Caco-2 (cell line): ENCODE data around the gene DRGX. TPM values are rescaled to one million over a fixed set of nuclear protein-coding genes. Genes with fewer than 3 reads are reported as not detected.

Experiments
- BruUV-seq: library from RNA; stranded (reverse); fragments of 400-500 nt; replicated peaks from 2 replicates; lab custom pipeline; 2021; lab: Mats Ljungman, UMichigan
- CTCF ChIA-PET: fragments of 300-600 bp; sonication (Branson Sonifier 250); formaldehyde crosslinking; loops from one replicate; lab custom pipeline; 2022; ENCODE audit warnings: antibody characterized with exemption; lab: Charles Lee
- POLR2A ChIA-PET: fragments of 300-600 bp; sonication (Branson Sonifier 250); formaldehyde crosslinking; loops from one replicate; lab custom pipeline; 2022; ENCODE audit warnings: antibody characterized with exemption; lab: Charles Lee
- DNase-seq, 2 experiments: peaks; one replicate each; pipeline versions ENCODE4 v3.0.0 to v3.0.0-alpha.2; 2020 to 2022
- H3K27me3 ChIP-seq: replicated peaks from 2 replicates; pipeline ENCODE4 v1.6.0; 2011; ENCODE audit warnings: low read length; ENCODE audit not compliant: control insufficient read depth, insufficient read depth
- H3K36me3 ChIP-seq: 2 replicates; pipeline ENCODE4 v1.5.1; 2011; ENCODE audit warnings: low read length; ENCODE audit not compliant: control insufficient read depth, insufficient read depth
- H3K4me1 ChIP-seq: fragments of 250-450 bp; sonication (Bioruptor Pico); 2 replicates; pipeline ENCODE4 v1.5.1; 2020; ENCODE audit warnings: mild to moderate bottlenecking
- H3K4me3 ChIP-seq: 2 replicates; pipeline ENCODE4 v1.5.1; 2011; ENCODE audit warnings: low read depth, mild to moderate bottlenecking, control low read depth, low read length
- H3K9me3 ChIP-seq: fragments of 250-450 bp; sonication (Bioruptor Pico); 2 replicates; pipeline ENCODE4 v1.5.1; 2020; ENCODE audit warnings: mild to moderate bottlenecking, moderate library complexity
- H3K27ac Mint-ChIP-seq: one replicate; pipeline ENCODE4 v1.8.0; 2022; ENCODE audit warnings: mixed read lengths; ENCODE audit not compliant: unreplicated experiment
- H3K27me3 Mint-ChIP-seq: one replicate; pipeline ENCODE4 v1.8.0; 2022; ENCODE audit warnings: mixed read lengths; ENCODE audit not compliant: insufficient read depth, unreplicated experiment
- H3K36me3 Mint-ChIP-seq: one replicate; pipeline ENCODE4 v1.8.0; 2022; ENCODE audit warnings: mild to moderate bottlenecking, mixed read lengths; ENCODE audit not compliant: insufficient read depth, unreplicated experiment
- H3K4me1 Mint-ChIP-seq: one replicate; pipeline ENCODE4 v1.8.0; 2022; ENCODE audit warnings: low read depth, mixed read lengths; ENCODE audit not compliant: unreplicated experiment
- H3K4me3 Mint-ChIP-seq: one replicate; pipeline ENCODE4 v1.8.0; 2022; ENCODE audit warnings: mild to moderate bottlenecking, moderate library complexity, mixed read lengths; ENCODE audit not compliant: unreplicated experiment
- H3K9me3 Mint-ChIP-seq: one replicate; pipeline ENCODE4 v1.8.0; 2022; ENCODE audit warnings: mixed read lengths; ENCODE audit not compliant: unreplicated experiment
- intact Hi-C: fragments of 100-400 bp; cut with micrococcal nuclease; formaldehyde crosslinking; loops from one replicate; pipeline ENCODE4 v1.10.0; 2022; ENCODE audit not compliant: unreplicated experiment
- total RNA-seq: library from RNA; stranded (reverse); gene quantifications from 2 replicates; pipeline ENCODE4 v1.2.3, GENCODE V29; 2022
- TF ChIP-seq, protein P1 (sequence below), 2 experiments: fragments of 200-600 bp in 1 of 2; IDR thresholded peaks; 1 replicate in 1 of 2; 2 replicates in 1 of 2; pipeline versions ENCODE4 v1.5.1 to v1.8.0; 2011 to 2022; ENCODE audit warnings: antibody characterized with exemption in 1 of 2, control low read depth in 1 of 2, inconsistent platforms in 1 of 2, low read depth in 1 of 2, low read length in 1 of 2, mild to moderate bottlenecking in 1 of 2, moderate library complexity in 1 of 2; ENCODE audit not compliant: insufficient read depth in 1 of 2, severe bottlenecking in 1 of 2, unreplicated experiment in 1 of 2

The DRGX gene
- total RNA-seq, 1 experiment from 2014 or later: not detected

GRCh38 chr10:49323896-49324270 lies 72.0 kb downstream of the DRGX start:
- Histone ChIP-seq H3K9me3 (no peaks in the 10 kb centered on the region), H3K4me1 (no peaks in the 10 kb centered on the region), H3K27me3 (peaks cover 3% of the 10 kb centered on the region), H3K36me3 (no peaks in the 10 kb centered on the region), H3K4me3 (no peak overlapping the region)
- intact Hi-C loops: no loop called here
- Mint-ChIP-seq H3K36me3 (no peaks in the 10 kb centered on the region), H3K4me3 (no peak overlapping the region), H3K4me1 (no peaks in the 10 kb centered on the region), H3K27me3 (peaks cover 39% of the 10 kb centered on the region), H3K27ac (no peak overlapping the region), H3K9me3 (no peaks in the 10 kb centered on the region)
- POLR2A ChIA-PET: no interaction called here
- DNase-seq: no peak
- TF ChIP-seq, protein P1, sequence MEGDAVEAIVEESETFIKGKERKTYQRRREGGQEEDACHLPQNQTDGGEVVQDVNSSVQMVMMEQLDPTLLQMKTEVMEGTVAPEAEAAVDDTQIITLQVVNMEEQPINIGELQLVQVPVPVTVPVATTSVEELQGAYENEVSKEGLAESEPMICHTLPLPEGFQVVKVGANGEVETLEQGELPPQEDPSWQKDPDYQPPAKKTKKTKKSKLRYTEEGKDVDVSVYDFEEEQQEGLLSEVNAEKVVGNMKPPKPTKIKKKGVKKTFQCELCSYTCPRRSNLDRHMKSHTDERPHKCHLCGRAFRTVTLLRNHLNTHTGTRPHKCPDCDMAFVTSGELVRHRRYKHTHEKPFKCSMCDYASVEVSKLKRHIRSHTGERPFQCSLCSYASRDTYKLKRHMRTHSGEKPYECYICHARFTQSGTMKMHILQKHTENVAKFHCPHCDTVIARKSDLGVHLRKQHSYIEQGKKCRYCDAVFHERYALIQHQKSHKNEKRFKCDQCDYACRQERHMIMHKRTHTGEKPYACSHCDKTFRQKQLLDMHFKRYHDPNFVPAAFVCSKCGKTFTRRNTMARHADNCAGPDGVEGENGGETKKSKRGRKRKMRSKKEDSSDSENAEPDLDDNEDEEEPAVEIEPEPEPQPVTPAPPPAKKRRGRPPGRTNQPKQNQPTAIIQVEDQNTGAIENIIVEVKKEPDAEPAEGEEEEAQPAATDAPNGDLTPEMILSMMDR (IDR thresholded peaks at IDR 0.05; ENCODE audit: insufficient read depth in 1 of 2, low read depth in 1 of 2, low read length in 1 of 2, severe bottlenecking in 1 of 2, unreplicated experiment in 1 of 2): no peak
- no TSS peak for BruUV-seq
- CTCF ChIA-PET: no interaction called here

DNA sequence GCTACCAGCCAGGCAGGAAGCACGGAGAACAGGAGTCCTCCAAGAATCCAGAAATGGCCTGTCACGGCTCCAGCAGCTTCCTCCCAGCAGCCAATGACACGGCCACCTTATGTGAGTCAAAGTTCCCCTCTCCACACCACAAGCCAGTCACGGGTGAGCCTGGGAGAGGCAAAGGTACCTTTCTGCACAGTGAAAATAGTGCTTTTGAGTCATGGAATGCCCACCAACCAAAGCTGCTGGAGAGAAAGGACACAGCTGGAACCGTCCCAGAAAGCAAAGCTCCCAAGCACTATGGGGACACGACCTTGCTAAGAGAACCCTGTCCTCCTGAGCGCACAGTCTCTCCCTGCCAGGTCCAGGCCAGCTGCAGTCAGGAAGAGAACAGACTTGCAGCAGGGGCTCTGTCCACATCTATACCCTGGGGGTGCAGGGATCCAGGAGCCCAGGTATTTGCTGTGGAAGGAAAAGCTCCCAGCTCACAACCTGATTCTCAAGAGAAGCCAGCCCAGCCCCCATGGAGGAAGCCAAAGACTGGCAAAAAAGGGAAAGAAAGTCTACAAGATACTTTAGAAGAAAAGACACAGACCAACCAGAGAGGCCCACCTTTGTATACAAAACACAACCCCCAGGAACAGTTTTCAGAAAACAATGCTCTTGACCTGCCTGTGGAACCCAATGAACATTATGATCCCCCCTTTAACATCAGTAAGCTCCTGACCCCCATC lies 72.6 kb downstream of the DRGX start:
- Histone ChIP-seq H3K4me1 (no peaks in the 10 kb centered on the region), H3K27me3 (peaks cover 3% of the 10 kb centered on the region)
- peaks cover 37% of the 10 kb centered on the region for H3K27me3 Mint-ChIP-seq

DNA sequence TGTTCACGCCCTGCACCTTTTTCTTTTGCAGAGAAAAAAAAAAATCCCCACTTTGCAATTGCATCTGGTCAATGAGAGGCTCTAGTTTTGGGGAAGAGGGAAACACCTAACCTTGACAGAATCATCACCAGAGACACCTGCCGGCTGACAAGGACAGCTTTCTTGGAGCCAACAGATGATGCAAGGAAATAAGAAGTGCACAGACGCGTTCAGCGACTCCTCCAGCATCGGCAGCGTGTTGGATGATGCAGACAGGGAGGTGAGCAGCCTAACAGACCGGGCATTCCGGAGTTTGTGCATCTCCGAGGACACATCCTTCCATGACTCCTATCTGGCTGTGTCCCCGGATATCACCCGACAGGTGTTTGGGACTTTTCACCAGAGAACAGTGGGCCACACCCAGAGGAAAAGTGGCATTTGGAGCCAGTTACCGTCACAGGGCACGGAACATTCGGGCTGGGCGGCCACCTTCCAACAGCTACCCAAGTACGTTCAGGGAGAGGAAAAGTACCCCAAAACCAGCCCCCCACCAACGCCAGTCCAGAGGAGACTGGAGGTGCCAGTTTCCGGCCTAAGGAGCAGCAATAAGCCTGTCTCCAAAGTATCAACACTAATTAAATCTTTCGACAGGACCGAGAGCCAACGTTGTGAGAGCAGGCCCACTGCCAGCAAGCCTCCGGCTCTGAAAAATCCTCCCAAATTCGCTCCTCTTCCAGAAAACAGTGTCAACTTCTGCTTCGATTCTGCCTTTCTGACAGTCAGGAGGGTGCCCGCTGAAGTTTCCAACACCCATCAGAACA lies 73.3 kb downstream of the DRGX start:
- Mint-ChIP-seq H3K4me1 (no peaks in the 10 kb centered on the region), H3K9me3 (no peaks in the 10 kb centered on the region), H3K4me3 (no peak overlapping the region), H3K27ac (no peak overlapping the region), H3K27me3 (peaks cover 37% of the 10 kb centered on the region), H3K36me3 (no peaks in the 10 kb centered on the region)
- no TSS peak for BruUV-seq
- no peak overlapping the region for H3K4me3 ChIP-seq
- H3K27me3 ChIP-seq: peaks cover 3% of the 10 kb centered on the region
- H3K4me1 ChIP-seq: no peaks in the 10 kb centered on the region
- ChIA-PET CTCF (no interaction called here), POLR2A (no interaction called here)
- DNase-seq: no peak
- H3K9me3 ChIP-seq: no peaks in the 10 kb centered on the region
- H3K36me3 ChIP-seq: no peaks in the 10 kb centered on the region
- TF ChIP-seq, protein P1 (IDR thresholded peaks at IDR 0.05; ENCODE audit: insufficient read depth in 1 of 2, low read depth in 1 of 2, low read length in 1 of 2, severe bottlenecking in 1 of 2, unreplicated experiment in 1 of 2): no peak
- intact Hi-C loops: no loop called here

More for the DNA sequence above, 72.6 kb downstream of the DRGX start:
- no peaks in the 10 kb centered on the region for H3K9me3 ChIP-seq
- no peak overlapping the region for H3K4me3 Mint-ChIP-seq
- H3K36me3 Mint-ChIP-seq: no peaks in the 10 kb centered on the region
- H3K4me1 Mint-ChIP-seq: no peaks in the 10 kb centered on the region
- ChIA-PET CTCF (no interaction called here), POLR2A (no interaction called here)
- no peak for DNase-seq
- H3K27ac Mint-ChIP-seq: no peak overlapping the region
- H3K9me3 Mint-ChIP-seq: no peaks in the 10 kb centered on the region
- H3K36me3 ChIP-seq: no peaks in the 10 kb centered on the region
- intact Hi-C loops: no loop called here
- TF ChIP-seq, protein P1 (IDR thresholded peaks at IDR 0.05; ENCODE audit: insufficient read depth in 1 of 2, low read depth in 1 of 2, low read length in 1 of 2, severe bottlenecking in 1 of 2, unreplicated experiment in 1 of 2): no peak
- no peak overlapping the region for H3K4me3 ChIP-seq
- no TSS peak for BruUV-seq
